ENCODE data around the gene PRDM15. TPM values are rescaled to one million over a fixed set of nuclear protein-coding genes. Genes with fewer than 3 reads are reported as not detected.
A peak's percentile ranks its signal among the peaks of the same experiment; 100 is the strongest.

PRDM15 gene
- total and polyA plus RNA-seq, 2 donors (not counting 1 experiment from before 2014, with no cell fraction given), result 2.3 to 3.6 TPM

DNA sequence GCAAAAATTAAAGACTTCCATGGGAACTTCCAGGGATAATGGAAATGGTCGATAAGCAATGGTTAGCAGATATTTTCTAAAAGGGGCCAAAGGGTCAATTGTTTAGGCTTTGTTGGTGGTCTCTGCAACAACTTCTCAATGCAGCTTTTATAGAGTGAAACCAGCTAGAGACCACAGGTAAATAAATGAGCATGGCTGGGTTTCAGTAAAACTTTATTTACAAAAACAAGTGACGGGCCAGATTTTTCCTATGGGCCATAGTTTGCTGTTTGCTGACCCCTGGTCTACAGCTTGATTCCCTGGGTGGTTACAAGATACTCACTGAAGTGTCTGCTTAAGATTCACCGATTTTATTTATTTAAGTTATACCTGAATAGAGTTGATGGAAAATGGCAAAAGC lies 22.6 kb upstream of the PRDM15 start:
- no peak for TF ChIP-seq CTCF (conservative IDR thresholded peaks at IDR 0.05 in 1 of 2, IDR thresholded peaks at IDR 0.05 in 1 of 2; ENCODE audit: low read depth in 1 of 2, low read length in 2 of 2)
- TF ChIP-seq EZH2 (IDR thresholded peaks at IDR 0.05; ENCODE audit: low read length, missing control alignments), result no peak
- H2AFZ ChIP-seq (ENCODE audit: low read length), result no peak overlapping the region
- no peak overlapping the region for H3K4me2 ChIP-seq (ENCODE audit: extremely low read depth, insufficient read depth, low read length)
- H3K79me2 ChIP-seq (ENCODE audit: control insufficient read depth, insufficient read depth, low read length), result no peaks in the 10 kb centered on the region
- H3K27ac ChIP-seq (ENCODE audit: insufficient read depth, low read length), result no peak overlapping the region
- H3K27me3 ChIP-seq (ENCODE audit: control insufficient read depth, insufficient read depth, low read length), result no peaks in the 10 kb centered on the region
- no peak overlapping the region for H3K9ac ChIP-seq (ENCODE audit: insufficient read depth, low read length)
- no peak overlapping the region for H3K4me3 ChIP-seq (replicated peaks in 1 of 4; ENCODE audit: control extremely low read depth in 1 of 4, insufficient read depth in 1 of 4, low read depth in 3 of 4, low read length in 4 of 4)
- no peak for DNase-seq (ENCODE audit: low read depth in 2 of 2)
- peaks cover under 1% of the 10 kb centered on the region for H3K4me1 ChIP-seq (ENCODE audit: control insufficient read depth, extremely low read depth, insufficient read depth, low read length)
- no peaks in the 10 kb centered on the region for H3K9me3 ChIP-seq (ENCODE audit: control insufficient read depth, insufficient read depth, low read depth, low read length)
- H4K20me1 ChIP-seq (ENCODE audit: control insufficient read depth, extremely low read depth, insufficient read depth, low read length), result no peaks in the 10 kb centered on the region
- peaks cover 5% of the 10 kb centered on the region for H3K36me3 ChIP-seq (ENCODE audit: control insufficient read depth, insufficient read depth, low read length)

DNA sequence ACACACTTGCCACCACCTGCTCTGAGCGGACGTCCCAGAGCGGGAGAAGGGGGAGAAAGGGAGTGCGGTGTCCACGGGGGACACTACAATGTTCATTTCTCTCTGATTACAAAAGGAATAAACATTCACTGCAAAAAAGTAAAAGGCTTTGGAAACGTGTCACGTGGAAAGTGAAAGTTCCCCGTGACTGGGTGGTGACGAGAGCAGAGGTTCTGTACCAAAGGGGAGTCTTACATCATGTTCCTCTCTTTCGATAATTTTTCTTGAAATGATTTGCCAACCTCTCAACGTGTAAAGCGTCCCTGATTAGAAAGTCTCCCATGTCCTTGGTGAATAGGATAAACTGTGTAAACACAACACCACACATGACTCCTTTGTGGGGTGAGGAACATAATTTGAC lies 22.0 kb upstream of the PRDM15 start:
- Histone ChIP-seq H3K4me1 (ENCODE audit: control insufficient read depth, extremely low read depth, insufficient read depth, low read length) (peaks cover 4% of the 10 kb centered on the region), H3K27ac (ENCODE audit: insufficient read depth, low read length) (no peak overlapping the region), H3K9ac (ENCODE audit: insufficient read depth, low read length) (no peak overlapping the region), H3K4me2 (ENCODE audit: extremely low read depth, insufficient read depth, low read length) (no peak overlapping the region), H2AFZ (ENCODE audit: low read length) (no peak overlapping the region), H3K4me3 (replicated peaks in 1 of 4; ENCODE audit: control extremely low read depth in 1 of 4, insufficient read depth in 1 of 4, low read depth in 3 of 4, low read length in 4 of 4) (no peak overlapping the region), H3K27me3 (ENCODE audit: control insufficient read depth, insufficient read depth, low read length) (no peaks in the 10 kb centered on the region), H4K20me1 (ENCODE audit: control insufficient read depth, extremely low read depth, insufficient read depth, low read length) (no peaks in the 10 kb centered on the region), H3K79me2 (ENCODE audit: control insufficient read depth, insufficient read depth, low read length) (no peaks in the 10 kb centered on the region), H3K9me3 (ENCODE audit: control insufficient read depth, insufficient read depth, low read depth, low read length) (no peaks in the 10 kb centered on the region), H3K36me3 (ENCODE audit: control insufficient read depth, insufficient read depth, low read length) (peaks cover 5% of the 10 kb centered on the region)
- DNase-seq (ENCODE audit: low read depth in 2 of 2), result peak in 1 of 2 donors; percentile 23
- TF ChIP-seq EZH2 (IDR thresholded peaks at IDR 0.05; ENCODE audit: low read length, missing control alignments) (no peak), CTCF (conservative IDR thresholded peaks at IDR 0.05 in 1 of 2, IDR thresholded peaks at IDR 0.05 in 1 of 2; ENCODE audit: low read depth in 1 of 2, low read length in 2 of 2) (no peak)

DNA sequence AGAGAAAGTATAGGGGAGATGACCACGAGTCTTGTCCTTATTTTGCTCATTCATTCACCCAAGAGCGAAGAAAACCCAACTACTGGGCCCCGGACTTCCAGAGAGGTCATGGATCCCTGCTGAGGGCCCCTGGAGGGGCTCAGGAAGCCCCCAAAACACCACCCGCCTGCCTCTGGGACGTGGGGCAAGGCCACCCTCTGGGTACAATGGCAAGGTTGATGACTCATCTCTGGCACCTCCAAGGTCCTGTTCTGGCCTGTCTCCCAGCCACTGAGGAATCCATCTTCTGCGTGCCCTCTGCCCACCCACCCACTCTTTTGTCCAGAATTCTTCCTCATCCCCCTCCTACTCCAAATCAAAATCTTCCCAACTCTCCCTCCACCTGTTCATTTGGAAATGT lies 21.3 kb upstream of the PRDM15 start:
- TF ChIP-seq EZH2 (IDR thresholded peaks at IDR 0.05; ENCODE audit: low read length, missing control alignments) (no peak), CTCF (conservative IDR thresholded peaks at IDR 0.05 in 1 of 2, IDR thresholded peaks at IDR 0.05 in 1 of 2; ENCODE audit: low read depth in 1 of 2, low read length in 2 of 2) (no peak)
- H3K9ac ChIP-seq (ENCODE audit: insufficient read depth, low read length), result no peak overlapping the region
- H3K4me1 ChIP-seq (ENCODE audit: control insufficient read depth, extremely low read depth, insufficient read depth, low read length), result peaks cover 9% of the 10 kb centered on the region
- H3K79me2 ChIP-seq (ENCODE audit: control insufficient read depth, insufficient read depth, low read length), result no peaks in the 10 kb centered on the region
- H3K27ac ChIP-seq (ENCODE audit: insufficient read depth, low read length), result no peak overlapping the region
- H3K4me3 ChIP-seq (replicated peaks in 1 of 4; ENCODE audit: control extremely low read depth in 1 of 4, insufficient read depth in 1 of 4, low read depth in 3 of 4, low read length in 4 of 4), result no peak overlapping the region
- no peaks in the 10 kb centered on the region for H3K9me3 ChIP-seq (ENCODE audit: control insufficient read depth, insufficient read depth, low read depth, low read length)
- peaks cover 5% of the 10 kb centered on the region for H3K36me3 ChIP-seq (ENCODE audit: control insufficient read depth, insufficient read depth, low read length)
- no peak for DNase-seq (ENCODE audit: low read depth in 2 of 2)
- no peak overlapping the region for H3K4me2 ChIP-seq (ENCODE audit: extremely low read depth, insufficient read depth, low read length)
- no peaks in the 10 kb centered on the region for H3K27me3 ChIP-seq (ENCODE audit: control insufficient read depth, insufficient read depth, low read length)
- H2AFZ ChIP-seq (ENCODE audit: low read length), result no peak overlapping the region
- H4K20me1 ChIP-seq (ENCODE audit: control insufficient read depth, extremely low read depth, insufficient read depth, low read length), result no peaks in the 10 kb centered on the region

All from fibroblast of lung (primary cell).